Hepatocyte (in vitro differentiated cells): Measurements from ENCODE around the gene GCLC. TPM values are rescaled to one million over a fixed set of nuclear protein-coding genes. Genes with fewer than 3 reads are reported as not detected.

Experiments used
- DNase-seq: peaks from one replicate; pipeline ENCODE4 v3.0.0-alpha.2; 2016; ENCODE audit warnings: low spot score
- H2AFZ ChIP-seq: fragments of 200-600 bp; sonication (generic); 2 replicates; pipeline ENCODE4 v1.6.0; 2016; ENCODE audit warnings: antibody characterized with exemption, mild to moderate bottlenecking
- H3K27ac ChIP-seq: fragments of 200-600 bp; sonication (generic); 2 replicates; pipeline ENCODE4 v1.5.1; 2016; ENCODE audit warnings: mild to moderate bottlenecking
- H3K27me3 ChIP-seq: fragments of 200-600 bp; sonication (generic); 2 replicates; pipeline ENCODE4 v1.6.1; 2016
- H3K36me3 ChIP-seq: fragments of 200-600 bp; sonication (generic); replicated peaks from 2 replicates; pipeline ENCODE4 v1.5.1; 2016; ENCODE audit warnings: low read depth; ENCODE audit not compliant: insufficient read depth
- H3K4me1 ChIP-seq: fragments of 200-600 bp; sonication (generic); 2 replicates; pipeline ENCODE4 v1.5.1; 2016; ENCODE audit warnings: mild to moderate bottlenecking, moderate library complexity; ENCODE audit not compliant: insufficient read depth
- H3K4me2 ChIP-seq: fragments of 200-600 bp; sonication (generic); 2 replicates; pipeline ENCODE4 v1.6.0; 2016
- H3K4me3 ChIP-seq: fragments of 200-600 bp; sonication (generic); 2 replicates; pipeline ENCODE4 v1.5.1; 2016; ENCODE audit warnings: mild to moderate bottlenecking
- H3K79me2 ChIP-seq: fragments of 200-600 bp; sonication (generic); 2 replicates; pipeline ENCODE4 v1.6.0; 2017; ENCODE audit warnings: mild to moderate bottlenecking
- H3K9me2 ChIP-seq: fragments of 200-600 bp; sonication (generic); replicated peaks from 2 replicates; pipeline ENCODE4 v1.6.0; 2017; ENCODE audit warnings: mild to moderate bottlenecking; ENCODE audit not compliant: insufficient read depth
- H3K9me3 ChIP-seq: fragments of 200-600 bp; sonication (generic); 2 replicates; pipeline ENCODE4 v1.5.1; 2016; ENCODE audit warnings: low read depth, mild to moderate bottlenecking
- H4K20me1 ChIP-seq: fragments of 200-600 bp; sonication (generic); 2 replicates; pipeline ENCODE4 v1.6.0; 2016; ENCODE audit warnings: mild to moderate bottlenecking; ENCODE audit not compliant: insufficient read depth, poor library complexity, severe bottlenecking
- EZH2 ChIP-seq: fragments of 200-600 bp; sonication (generic); IDR thresholded peaks from 2 replicates; pipeline ENCODE4 v1.6.1; 2016; ENCODE audit warnings: antibody characterized with exemption, mild to moderate bottlenecking, borderline replicate concordance
- EZH2phosphoT487 ChIP-seq: fragments of 200-600 bp; sonication (generic); IDR thresholded peaks from one replicate; pipeline ENCODE4 v1.6.1; 2018; ENCODE audit warnings: antibody characterized with exemption, mild to moderate bottlenecking, low read depth, moderate library complexity; ENCODE audit not compliant: unreplicated experiment, severe bottlenecking
- WGBS: methylation state at CpG from one replicate; pipeline ENCODE4 v1.1.6; 2016; ENCODE audit warnings: low lambda C conversion rate; ENCODE audit errors: missing lambda C conversion rate; 5-methylcytosine and 5-hydroxymethylcytosine counted together
- polyA plus RNA-seq: library from polyadenylated mRNA; unstranded; fragments of >200 nt; fragmentation: Nextera tagmentation; extraction: Ambion mirVana; gene quantifications from 2 replicates; pipeline ENCODE4 v1.2.1, GENCODE V29; 2016
- total RNA-seq: library from RNA; depleted of rRNA; stranded (reverse); fragments of >200 nt; gene quantifications from 2 replicates; pipeline ENCODE4 v1.2.3, GENCODE V29; 2014
- TF ChIP-seq, protein P1 (sequence below): fragments of 200-600 bp; sonication (generic); IDR thresholded peaks from 2 replicates; pipeline ENCODE4 v1.5.1; 2016; ENCODE audit warnings: antibody characterized with exemption, mild to moderate bottlenecking; ENCODE audit not compliant: poor library complexity

GCLC gene
- total and polyA plus RNA-seq, 2 experiments from 2014 or later = 21.9 to 52.6 TPM

- Histone ChIP-seq H3K4me3 (no peak overlapping the region), H3K4me1 (no peaks in the 10 kb centered on the region), H3K27ac (peak overlapping the region; percentile 74), H3K4me2 (peak overlapping the region; percentile 6), H3K79me2 (no peaks in the 10 kb centered on the region), H3K9me2 (no peaks in the 10 kb centered on the region), H2AFZ (no peak overlapping the region), H3K9me3 (no peaks in the 10 kb centered on the region), H3K27me3 (no peaks in the 10 kb centered on the region), H4K20me1 (no peaks in the 10 kb centered on the region), H3K36me3 (no peaks in the 10 kb centered on the region)
- TF ChIP-seq EZH2phosphoT487 (no peak), EZH2 (no peak)
- TF ChIP-seq, protein P1, sequence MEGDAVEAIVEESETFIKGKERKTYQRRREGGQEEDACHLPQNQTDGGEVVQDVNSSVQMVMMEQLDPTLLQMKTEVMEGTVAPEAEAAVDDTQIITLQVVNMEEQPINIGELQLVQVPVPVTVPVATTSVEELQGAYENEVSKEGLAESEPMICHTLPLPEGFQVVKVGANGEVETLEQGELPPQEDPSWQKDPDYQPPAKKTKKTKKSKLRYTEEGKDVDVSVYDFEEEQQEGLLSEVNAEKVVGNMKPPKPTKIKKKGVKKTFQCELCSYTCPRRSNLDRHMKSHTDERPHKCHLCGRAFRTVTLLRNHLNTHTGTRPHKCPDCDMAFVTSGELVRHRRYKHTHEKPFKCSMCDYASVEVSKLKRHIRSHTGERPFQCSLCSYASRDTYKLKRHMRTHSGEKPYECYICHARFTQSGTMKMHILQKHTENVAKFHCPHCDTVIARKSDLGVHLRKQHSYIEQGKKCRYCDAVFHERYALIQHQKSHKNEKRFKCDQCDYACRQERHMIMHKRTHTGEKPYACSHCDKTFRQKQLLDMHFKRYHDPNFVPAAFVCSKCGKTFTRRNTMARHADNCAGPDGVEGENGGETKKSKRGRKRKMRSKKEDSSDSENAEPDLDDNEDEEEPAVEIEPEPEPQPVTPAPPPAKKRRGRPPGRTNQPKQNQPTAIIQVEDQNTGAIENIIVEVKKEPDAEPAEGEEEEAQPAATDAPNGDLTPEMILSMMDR = no peak
- 17% methylated on average over 1 of the region's 1 CpG for WGBS
- DNase-seq = peak; percentile 37
These were observed 78.6 kb downstream of the GCLC start for GRCh38 chr6:53466257-53466656.

GRCh38 chr6:53465732-53466131 is 79.2 kb downstream of the GCLC start:
- Histone ChIP-seq H3K79me2 (no peaks in the 10 kb centered on the region), H3K27me3 (no peaks in the 10 kb centered on the region), H3K36me3 (no peaks in the 10 kb centered on the region), H2AFZ (no peak overlapping the region), H4K20me1 (no peaks in the 10 kb centered on the region), H3K9me3 (no peaks in the 10 kb centered on the region), H3K9me2 (no peaks in the 10 kb centered on the region), H3K4me3 (no peak overlapping the region), H3K4me1 (no peaks in the 10 kb centered on the region), H3K27ac (peak overlapping the region; percentile 74), H3K4me2 (peak overlapping the region; percentile 6)
- WGBS = 54% methylated on average over 5 of the region's 5 CpGs
- no peak for TF ChIP-seq EZH2
- TF ChIP-seq EZH2phosphoT487 = no peak
- TF ChIP-seq, protein P1 = no peak
- peak; percentile 62 for DNase-seq

DNA sequence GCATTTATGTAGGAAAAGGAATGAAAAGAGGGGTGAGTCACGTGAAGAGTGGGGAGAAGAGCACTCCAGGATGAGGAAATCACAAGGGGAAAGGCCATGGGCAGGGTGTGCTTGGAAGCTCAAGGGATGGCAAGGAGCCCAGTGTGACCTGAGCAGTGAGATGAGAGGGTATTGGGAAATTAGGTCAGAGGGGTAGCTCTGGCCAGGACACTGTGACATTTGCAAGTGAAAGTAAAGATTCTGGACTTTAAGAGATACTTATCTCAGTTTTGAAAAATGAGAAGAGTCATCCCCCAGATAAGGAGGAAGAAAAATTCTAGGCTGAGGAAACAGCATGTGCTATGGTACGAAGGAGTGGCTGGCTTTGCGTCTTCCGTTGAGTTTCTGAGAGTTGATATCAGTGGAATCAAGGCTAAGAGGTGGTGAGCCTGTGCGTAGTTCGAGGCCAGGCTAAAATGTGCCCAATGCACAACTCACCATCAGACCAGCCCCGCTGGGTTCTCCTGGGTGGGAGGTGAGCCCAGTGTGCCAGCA is 79.9 kb downstream of the GCLC start:
- Histone ChIP-seq H3K36me3 (no peaks in the 10 kb centered on the region), H3K9me2 (no peaks in the 10 kb centered on the region), H3K27me3 (no peaks in the 10 kb centered on the region), H4K20me1 (no peaks in the 10 kb centered on the region), H3K79me2 (no peaks in the 10 kb centered on the region), H3K9me3 (no peaks in the 10 kb centered on the region), H3K4me1 (no peaks in the 10 kb centered on the region), H2AFZ (no peak overlapping the region), H3K27ac (peak overlapping the region; percentile 74), H3K4me3 (no peak overlapping the region), H3K4me2 (peak overlapping the region; percentile 43)
- no peak for TF ChIP-seq EZH2
- TF ChIP-seq EZH2phosphoT487 = no peak
- TF ChIP-seq, protein P1 = no peak
- DNase-seq = peak; percentile 40
- 77% methylated on average over 7 of the region's 7 CpGs for WGBS
